HG03097 (cell line): ENCODE data around the gene SRPK2.
"Not testable (repeated sequence)": the region's sequence is repeated elsewhere in the genome, so short reads cannot be mapped to it uniquely, and the experiment has no call there.

Source experiments
- ATAC-seq: cut with Tn5 transposase; IDR thresholded peaks from one replicate; pipeline ENCODE4 v1.9.1; 2021; ENCODE audit not compliant: unreplicated experiment, low FRiP score

Gene SRPK2

GRCh38 chr7:105305633-105306032 is 83.1 kb downstream of the SRPK2 start:
- ATAC-seq: no peak

DNA sequence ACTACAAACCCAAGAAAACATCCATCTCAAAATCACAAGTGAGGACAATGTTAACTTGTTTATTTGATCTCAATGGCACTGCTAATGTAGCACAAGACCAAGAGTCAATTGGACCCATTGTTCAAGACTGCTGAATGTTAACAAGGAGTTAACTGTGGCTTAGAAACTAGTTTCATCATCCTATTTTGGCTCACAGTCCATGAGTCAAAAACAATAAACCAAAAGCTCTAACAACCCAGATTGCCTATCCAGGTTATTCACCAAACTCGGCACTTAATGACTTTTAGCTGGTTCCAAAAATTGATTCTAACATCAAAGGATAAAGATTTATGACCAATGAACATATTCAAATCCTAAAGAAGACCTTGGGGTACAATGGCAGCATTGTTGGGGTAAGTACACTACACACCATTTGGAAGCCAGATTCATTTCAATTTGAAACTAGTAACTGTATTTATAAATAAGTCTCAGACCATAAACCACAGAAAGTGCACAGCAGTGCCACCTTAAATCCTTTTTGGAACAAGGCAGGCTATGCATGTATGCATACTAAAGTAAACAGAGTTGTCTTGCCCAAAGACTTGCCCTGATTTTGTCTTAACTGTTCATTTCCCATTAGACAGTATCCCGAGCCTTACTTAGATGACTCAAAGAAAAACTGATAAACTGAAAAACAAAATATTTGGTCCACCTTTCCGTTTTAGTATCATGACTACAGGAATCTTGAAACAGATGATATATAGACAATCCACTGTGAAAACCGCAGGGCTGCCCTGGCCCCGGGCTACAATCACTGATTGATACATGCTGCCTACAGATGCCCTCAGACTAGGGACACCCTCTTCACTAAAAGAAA is 84.5 kb downstream of the SRPK2 start:
- ATAC-seq: peak; percentile 78

- ATAC-seq: not testable (repeated sequence)
Observed at GRCh38 chr7:105300587-105300986, 88.1 kb downstream of the SRPK2 start.

DNA sequence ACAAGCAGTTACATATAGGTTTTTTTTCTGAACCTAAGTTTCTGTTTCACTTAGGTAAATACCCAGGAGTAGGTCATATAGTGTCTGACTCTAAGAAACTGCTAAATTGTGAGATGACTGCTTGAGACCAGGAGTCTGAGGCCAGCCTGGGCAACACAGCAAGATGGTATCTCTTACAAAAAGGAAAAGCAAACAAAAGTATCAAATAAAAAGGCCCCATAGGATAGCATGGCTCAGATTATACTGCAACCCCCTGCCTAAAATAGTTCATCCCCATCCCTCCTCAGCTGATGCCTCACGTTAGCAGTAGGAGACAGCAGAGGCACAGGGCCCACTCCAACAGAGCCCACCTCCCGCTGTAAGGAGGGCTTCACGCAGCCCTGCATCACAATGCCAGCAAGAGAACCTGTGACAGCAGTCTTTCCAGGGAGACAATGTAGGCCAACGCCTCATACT is 90.3 kb downstream of the SRPK2 start:
- peak; percentile 83 for ATAC-seq

- ATAC-seq: peak; percentile 50
Observed at GRCh38 chr7:105297985-105298384, 90.7 kb downstream of the SRPK2 start.

GRCh38 chr7:105297309-105297708 is 91.4 kb downstream of the SRPK2 start:
- no peak for ATAC-seq

DNA sequence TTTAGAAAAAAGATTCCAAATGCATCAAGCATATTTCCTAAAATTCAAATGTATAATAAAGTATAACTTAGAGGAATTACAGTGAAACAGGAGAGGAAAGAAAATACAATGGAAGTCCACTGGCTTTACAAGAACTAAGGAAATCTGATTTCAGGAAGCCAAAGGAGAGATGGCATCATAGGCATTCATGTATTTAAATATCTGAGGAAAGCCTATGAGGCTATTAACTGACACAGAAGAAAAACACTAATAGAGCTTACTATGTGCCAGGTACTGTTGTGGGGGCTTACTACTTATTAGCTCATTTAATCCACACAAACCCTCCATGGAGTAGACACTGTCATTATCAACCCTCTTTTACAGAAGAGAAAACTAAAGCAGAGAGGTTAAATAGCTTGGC is 92.2 kb downstream of the SRPK2 start:
- no peak for ATAC-seq

DNA sequence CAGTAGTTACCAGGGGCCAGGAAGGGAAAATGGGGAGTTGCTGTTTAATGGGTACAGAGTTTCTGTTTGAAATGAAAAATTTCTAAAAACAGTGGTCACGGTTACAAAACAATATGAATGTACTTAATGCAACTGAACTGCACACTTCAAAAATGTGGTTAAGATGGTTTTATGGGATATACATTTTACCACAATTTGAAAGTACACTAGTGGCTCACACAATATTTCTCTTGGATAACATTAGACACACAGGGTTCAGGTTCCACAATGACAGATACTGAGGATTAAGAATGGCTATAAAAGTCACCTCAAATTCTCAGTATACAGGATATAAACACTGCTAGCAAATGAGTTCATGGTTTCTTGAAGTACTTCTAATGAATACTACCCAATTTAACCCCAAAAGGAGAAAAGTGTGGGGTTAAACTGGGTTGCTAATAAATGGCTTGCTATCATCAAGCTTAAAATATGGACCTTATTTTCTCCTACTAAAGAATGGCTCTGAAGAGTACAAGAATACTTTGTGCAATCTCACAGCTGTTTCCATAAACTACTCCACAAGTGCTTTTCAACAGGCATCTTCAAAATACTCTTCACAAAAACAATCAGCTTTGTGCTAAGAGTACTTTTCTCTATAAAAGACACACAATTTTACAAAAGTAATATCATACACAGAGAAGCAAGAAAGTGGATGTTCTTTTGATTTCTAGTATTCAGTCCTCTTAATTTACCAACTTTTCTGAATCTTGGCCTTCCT is 92.9 kb downstream of the SRPK2 start:
- no peak for ATAC-seq

GRCh38 chr7:105294482-105294881 is 94.2 kb downstream of the SRPK2 start:
- ATAC-seq: not testable (repeated sequence)

DNA sequence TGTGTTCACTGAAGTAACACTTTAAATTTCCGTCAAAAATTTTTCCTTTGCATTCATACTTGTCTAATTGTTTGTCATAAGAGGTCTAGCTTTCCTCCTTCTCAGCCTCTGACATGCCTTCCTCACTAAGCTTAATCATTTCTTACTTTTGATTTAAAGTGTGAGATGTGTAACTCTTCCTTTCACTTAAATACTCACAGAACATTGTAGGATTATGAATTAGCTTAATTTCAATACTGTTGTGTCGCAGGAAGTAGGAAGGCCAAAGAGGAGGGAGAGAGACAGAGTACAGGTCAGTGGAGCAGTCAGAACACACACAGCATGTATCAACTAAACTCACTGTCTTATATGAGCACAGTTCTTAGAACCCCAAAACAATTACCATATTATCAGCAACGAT is 99.0 kb downstream of the SRPK2 start:
- ATAC-seq: no peak

DNA sequence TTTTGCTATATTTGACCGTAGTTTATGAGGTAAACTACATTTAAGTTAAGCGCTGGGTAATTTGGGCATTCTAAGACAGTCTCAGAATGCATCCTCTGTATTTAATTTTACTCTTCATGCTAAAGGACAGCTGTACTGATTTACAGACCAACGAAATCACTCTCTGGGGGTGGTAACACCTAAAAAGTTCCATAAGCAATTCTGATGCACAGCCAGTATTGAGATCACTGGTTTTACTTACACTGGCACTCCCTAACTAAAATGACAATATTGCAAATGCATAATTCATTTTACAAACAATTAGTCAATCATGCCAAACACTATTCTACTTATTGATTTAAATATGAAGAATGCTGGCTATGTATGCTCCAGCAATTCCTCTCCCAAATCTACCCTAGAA is 102.3 kb downstream of the SRPK2 start:
- ATAC-seq: no peak

DNA sequence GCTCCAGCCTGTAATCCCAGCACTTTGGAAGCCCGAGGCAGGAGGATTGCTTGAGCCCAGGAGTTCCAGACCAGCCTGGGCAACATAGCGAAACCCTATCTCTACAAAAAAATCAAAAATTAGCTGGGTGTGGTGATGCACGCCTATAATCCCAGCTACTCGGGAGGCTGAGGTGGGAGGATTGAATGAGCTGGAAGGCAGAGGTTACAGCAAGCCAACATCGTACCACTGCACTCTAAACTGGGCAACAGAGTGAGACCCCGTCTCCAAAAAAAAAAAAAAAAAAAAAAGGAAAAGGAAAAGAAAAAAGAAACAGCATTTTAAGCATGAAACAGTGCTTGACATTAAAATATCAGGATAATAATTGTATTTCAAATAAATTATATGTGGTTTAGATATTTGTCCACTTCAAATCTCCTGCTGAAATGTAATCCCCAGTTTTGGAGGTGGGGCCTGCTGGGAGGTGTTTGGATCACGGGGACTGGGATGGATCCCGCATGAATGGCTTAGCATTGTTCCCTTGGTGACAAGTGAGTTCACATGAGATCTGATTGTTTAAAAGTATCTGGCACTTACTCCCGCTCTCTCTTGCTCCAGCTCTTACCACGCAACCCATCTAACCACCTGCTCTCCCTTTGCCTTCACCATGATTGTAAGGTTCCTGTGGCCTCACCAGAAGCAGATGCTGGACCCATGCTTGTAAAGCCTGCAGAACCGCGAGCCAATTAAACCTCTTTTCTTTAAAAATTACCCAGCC is 103.4 kb downstream of the SRPK2 start:
- no peak for ATAC-seq

- no peak for ATAC-seq
Observed at GRCh38 chr7:105284014-105284413, 104.7 kb downstream of the SRPK2 start.

- ATAC-seq: no peak
Observed at GRCh38 chr7:105281966-105282365, 106.8 kb downstream of the SRPK2 start.

DNA sequence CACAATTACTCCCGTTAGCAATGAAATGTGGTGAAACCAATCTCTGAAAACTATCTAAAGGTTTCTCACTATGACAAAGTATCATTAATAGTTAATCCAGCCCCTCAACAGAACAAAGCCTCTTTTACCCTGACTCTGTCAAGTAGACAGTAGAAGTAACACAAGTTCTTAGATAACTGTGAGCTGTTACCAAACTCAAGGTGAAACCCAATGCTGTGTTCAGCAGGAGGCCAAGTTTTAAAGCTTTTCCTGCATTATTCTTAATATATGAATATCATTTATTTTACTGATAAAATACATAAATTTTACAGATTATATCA is 109.1 kb downstream of the SRPK2 start:
- ATAC-seq: peak; percentile 88

- peak; percentile 57 for ATAC-seq
Observed at GRCh38 chr7:105278973-105279687, 109.6 kb downstream of the SRPK2 start.

GRCh38 chr7:105278565-105278964 is 110.2 kb downstream of the SRPK2 start:
- ATAC-seq: no peak

GRCh38 chr7:105277341-105277740 is 111.4 kb downstream of the SRPK2 start:
- no peak for ATAC-seq

- no peak for ATAC-seq
Observed at GRCh38 chr7:105270117-105270516, 118.6 kb downstream of the SRPK2 start.

GRCh38 chr7:105269397-105269796 is 119.3 kb downstream of the SRPK2 start:
- no peak for ATAC-seq
